Peyer's patch (tissue), 4 donors: ENCODE results near the gene ACVR1.

Source experiments
- CTCF ChIP-seq, 6 experiments: fragments of 450-650 bp in 4 of 6; fragments of 200-600 bp in 2 of 6; sonication (generic) in 1 of 6; IDR thresholded peaks; one replicate each; pipeline ENCODE4 v1.5.1; 2017 to 2019; ENCODE audit warnings: antibody characterized with exemption in 6 of 6, mild to moderate bottlenecking in 3 of 6, moderate library complexity in 1 of 6
- POLR2A ChIP-seq, 2 donors: fragments of 450-650 bp; IDR thresholded peaks; one replicate each; pipeline ENCODE4 v1.5.1; 2017; ENCODE audit warnings: antibody characterized with exemption in 2 of 2, mild to moderate bottlenecking in 2 of 2, moderate library complexity in 2 of 2

DNA sequence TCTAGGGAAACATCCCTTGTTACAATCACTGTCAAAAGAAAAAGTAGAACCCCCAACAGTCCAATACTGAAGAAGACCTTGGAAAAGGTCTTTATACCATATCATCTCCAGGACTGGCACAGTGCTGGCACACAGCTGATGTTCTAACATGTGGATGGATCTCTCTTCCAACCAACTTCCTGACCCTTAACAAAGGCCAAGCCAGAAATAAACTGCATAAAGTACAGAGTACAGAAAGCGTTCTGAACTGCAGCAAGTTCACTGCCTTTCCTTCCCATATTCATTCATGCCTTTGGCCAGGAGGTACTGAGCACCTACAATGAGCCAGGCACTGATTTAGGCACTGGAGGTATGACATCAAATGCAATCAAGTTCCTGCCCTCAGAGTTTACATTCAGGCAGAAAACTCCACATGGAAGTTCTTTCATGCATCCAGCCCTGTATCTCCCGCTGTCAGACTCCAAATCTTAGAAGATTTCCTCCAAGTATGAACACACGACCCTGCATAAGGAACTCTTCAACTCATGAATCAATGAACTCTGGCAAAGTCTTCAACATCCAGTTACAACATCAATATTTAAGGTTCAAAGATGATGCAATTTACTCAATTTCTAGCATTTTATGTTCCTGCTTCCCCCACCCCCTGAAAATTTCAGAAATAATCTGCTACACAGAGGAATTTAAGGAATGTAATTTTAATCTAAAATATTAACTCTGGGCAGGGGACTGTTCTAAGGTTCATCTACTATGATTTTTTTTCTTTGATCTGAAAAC is 33.8 kb downstream of the ACVR1 start:
- TF ChIP-seq CTCF (IDR thresholded peaks at IDR 0.05) (no peak), POLR2A (IDR thresholded peaks at IDR 0.05) (no peak)
